Thyroid gland (tissue), 4 donors: ENCODE measurements around the gene RAP1A.

ENCODE experiments used
- POLR2A ChIP-seq, 2 donors: fragments of 450-650 bp; IDR thresholded peaks; one replicate each; pipeline ENCODE4 v1.6.1; 2017; ENCODE audit warnings: antibody characterized with exemption in 2 of 2, mild to moderate bottlenecking in 2 of 2, moderate library complexity in 1 of 2
- TF ChIP-seq, protein P1 (sequence below), 6 experiments: fragments of 200-600 bp in 3 of 6; fragments of 450-650 bp in 3 of 6; sonication (generic) in 3 of 6; IDR thresholded peaks; one replicate each; pipeline ENCODE4 v1.5.1; 2016 to 2019; ENCODE audit warnings: antibody characterized with exemption in 6 of 6, mild to moderate bottlenecking in 2 of 6, inconsistent platforms in 1 of 6, moderate library complexity in 1 of 6

- TF ChIP-seq, protein P1, sequence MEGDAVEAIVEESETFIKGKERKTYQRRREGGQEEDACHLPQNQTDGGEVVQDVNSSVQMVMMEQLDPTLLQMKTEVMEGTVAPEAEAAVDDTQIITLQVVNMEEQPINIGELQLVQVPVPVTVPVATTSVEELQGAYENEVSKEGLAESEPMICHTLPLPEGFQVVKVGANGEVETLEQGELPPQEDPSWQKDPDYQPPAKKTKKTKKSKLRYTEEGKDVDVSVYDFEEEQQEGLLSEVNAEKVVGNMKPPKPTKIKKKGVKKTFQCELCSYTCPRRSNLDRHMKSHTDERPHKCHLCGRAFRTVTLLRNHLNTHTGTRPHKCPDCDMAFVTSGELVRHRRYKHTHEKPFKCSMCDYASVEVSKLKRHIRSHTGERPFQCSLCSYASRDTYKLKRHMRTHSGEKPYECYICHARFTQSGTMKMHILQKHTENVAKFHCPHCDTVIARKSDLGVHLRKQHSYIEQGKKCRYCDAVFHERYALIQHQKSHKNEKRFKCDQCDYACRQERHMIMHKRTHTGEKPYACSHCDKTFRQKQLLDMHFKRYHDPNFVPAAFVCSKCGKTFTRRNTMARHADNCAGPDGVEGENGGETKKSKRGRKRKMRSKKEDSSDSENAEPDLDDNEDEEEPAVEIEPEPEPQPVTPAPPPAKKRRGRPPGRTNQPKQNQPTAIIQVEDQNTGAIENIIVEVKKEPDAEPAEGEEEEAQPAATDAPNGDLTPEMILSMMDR (IDR thresholded peaks at IDR 0.05), result peak; percentile 13 to 67 (median 38)
- TF ChIP-seq POLR2A (IDR thresholded peaks at IDR 0.05), result peak in 1 of 2 donors; percentile 2
Observed at GRCh38 chr1:111747282-111747734, 127.7 kb downstream of the RAP1A start.
